GM12878 (cell line): ENCODE data around the gene EP400. TPM values are rescaled to one million over a fixed set of nuclear protein-coding genes. Genes with fewer than 3 reads are reported as not detected.

Experiments
- BCL3 ChIP-seq: IDR thresholded peaks from 2 replicates; pipeline ENCODE4 v1.6.1; 2011; ENCODE audit warnings: borderline replicate concordance, low read depth, mild to moderate bottlenecking, moderate library complexity, low read length; ENCODE audit not compliant: insufficient read depth, poor library complexity, severe bottlenecking
- CHD1 ChIP-seq: IDR thresholded peaks from 2 replicates; pipeline ENCODE4 v1.6.1; 2012; ENCODE audit warnings: low read depth, low read length, improper control_type of control experiment
- CUX1 ChIP-seq: IDR thresholded peaks from 2 replicates; pipeline ENCODE4 v1.6.1; 2012; ENCODE audit warnings: improper control_type of control experiment, low read depth, low read length; ENCODE audit not compliant: insufficient replicate concordance
- EGR1 ChIP-seq, 2 experiments: IDR thresholded peaks; 1 replicate in 1 of 2; 2 replicates in 1 of 2; pipeline ENCODE4 v1.6.1; 2011 to 2012; ENCODE audit warnings: low read depth in 2 of 2, low read length in 2 of 2, borderline replicate concordance in 1 of 2, mild to moderate bottlenecking in 1 of 2, moderate library complexity in 1 of 2
- ESRRA ChIP-seq: IDR thresholded peaks from 2 replicates; pipeline ENCODE4 v1.6.1; 2012; ENCODE audit warnings: mild to moderate bottlenecking, low read length, improper control_type of control experiment
- ETV6 ChIP-seq, 2 experiments: fragments of 450-650 bp in 1 of 2; IDR thresholded peaks in 1 of 2; conservative IDR thresholded peaks in 1 of 2; 2 replicates each; pipeline ENCODE4 v1.6.1; 2014; ENCODE audit warnings: antibody characterized with exemption in 1 of 2, borderline replicate concordance in 1 of 2, low read depth in 1 of 2, mild to moderate bottlenecking in 1 of 2, moderate library complexity in 1 of 2
- EZH2 ChIP-seq: IDR thresholded peaks from 2 replicates; pipeline ENCODE4 v1.6.1; 2012; ENCODE audit warnings: low read depth, mild to moderate bottlenecking, control low read depth, inconsistent platforms, low read length, borderline replicate concordance; ENCODE audit not compliant: control insufficient read depth
- IKZF1 ChIP-seq: fragments of 450-650 bp; conservative IDR thresholded peaks from 2 replicates; pipeline ENCODE4 v1.6.1; 2017; ENCODE audit warnings: antibody characterized with exemption, mild to moderate bottlenecking
- PAX8 ChIP-seq: fragments of 450-650 bp; IDR thresholded peaks from 2 replicates; pipeline ENCODE4 v1.6.1; 2017; ENCODE audit warnings: mild to moderate bottlenecking, moderate library complexity
- PBX3 ChIP-seq: IDR thresholded peaks from 2 replicates; pipeline ENCODE4 v1.6.1; 2011; ENCODE audit warnings: mild to moderate bottlenecking, low read depth, low read length, moderate library complexity; ENCODE audit not compliant: insufficient replicate concordance
- POU2F2 ChIP-seq: IDR thresholded peaks from 3 replicates; pipeline ENCODE4 v1.6.1; 2011; ENCODE audit warnings: low read depth, mild to moderate bottlenecking, low read length, borderline replicate concordance
- RFX5 ChIP-seq: IDR thresholded peaks from 2 replicates; pipeline ENCODE4 v1.6.1; 2011; ENCODE audit warnings: low read depth, low read length, improper control_type of control experiment
- RUNX3 ChIP-seq: IDR thresholded peaks from 2 replicates; pipeline ENCODE4 v1.6.1; 2012; ENCODE audit warnings: low read length, inconsistent platforms
- SP1 ChIP-seq: IDR thresholded peaks from one replicate; pipeline ENCODE4 v1.6.1; 2011; ENCODE audit warnings: low read depth, low read length
- SPI1 ChIP-seq: IDR thresholded peaks from 2 replicates; pipeline ENCODE4 v1.6.1; 2011; ENCODE audit warnings: low read depth, mild to moderate bottlenecking, low read length, moderate library complexity, borderline replicate concordance; ENCODE audit not compliant: insufficient read depth
- ZBTB11 ChIP-seq: fragments of 450-650 bp; formaldehyde crosslinking; IDR thresholded peaks from 2 replicates; pipeline ENCODE4 v1.5.0; 2022; ENCODE audit warnings: mild to moderate bottlenecking, missing genetic modification characterization
- ZNF207 ChIP-seq: fragments of 450-650 bp; IDR thresholded peaks from 2 replicates; pipeline ENCODE4 v1.6.1; 2014; ENCODE audit warnings: antibody characterized with exemption, mild to moderate bottlenecking, borderline replicate concordance
- polyA plus RNA-seq, 11 experiments: library from polyadenylated mRNA; depleted of rRNA in 4 of 11; unstranded in 6 of 11; stranded (reverse) in 5 of 11; fragments of >200 nt; fragmentation: Nextera tagmentation in 4 of 11; fragmentation: Illumina TruSeq in 1 of 11; extraction: Ambion mirVana in 4 of 11; extraction: Trizol in 1 of 11; gene quantifications; 1 replicate in 1 of 11; 2 replicates in 10 of 11; pipeline versions ENCODE4 v1.2.1 to v1.2.3, GENCODE V29; 2011 to 2016; ENCODE audit warnings: inconsistent platforms in 2 of 11, missing spikeins in 2 of 11, low read depth in 1 of 11
- total RNA-seq, 4 experiments: library from RNA; depleted of rRNA in 3 of 4; stranded (reverse); fragments of >200 nt in 3 of 4; fragmentation: Illumina TruSeq in 1 of 4; extraction: Trizol in 1 of 4; gene quantifications; 2 replicates each; pipeline versions ENCODE4 v1.2.1 to v1.2.3, GENCODE V29; 2013 to 2021

EP400 gene
- total and polyA plus RNA-seq, 10 of the 15 experiments (the other 5 are each of a cell fraction or from before 2014, with no cell fraction given) = 3.8 to 44.2 (median 8.4) TPM

GRCh38 chr12:132083941-132084620, 134.3 kb downstream of the EP400 start (continued):
- TF ChIP-seq CUX1 = no peak
- TF ChIP-seq PBX3 = peak; percentile 80
- no peak for TF ChIP-seq PAX8
- 0 out of 3 replicates have a peak, but pooled peaks have one; percentile 19 for TF ChIP-seq POU2F2
- TF ChIP-seq ZBTB11 (CRISPR knock-in tag) = no peak
- TF ChIP-seq ESRRA = no peak
- TF ChIP-seq IKZF1 = peak; percentile 83
- TF ChIP-seq RFX5 = no peak
- no peak for TF ChIP-seq ETV6 (conservative IDR thresholded peaks at IDR 0.05 in 1 of 2, IDR thresholded peaks at IDR 0.05 in 1 of 2; ENCODE audit: borderline replicate concordance in 1 of 2, low read depth in 1 of 2)
- 0 out of 3 replicates have a peak, but pooled peaks of 1 of the 2 experiments have one; percentile 4 for TF ChIP-seq EGR1 (IDR thresholded peaks at IDR 0.05; ENCODE audit: borderline replicate concordance in 1 of 2, low read depth in 2 of 2, low read length in 2 of 2)
- no peak for TF ChIP-seq ZNF207
- TF ChIP-seq EZH2 = no peak
- peak; percentile 74 for TF ChIP-seq SP1
- no peak for TF ChIP-seq RUNX3
- TF ChIP-seq SPI1 = no peak
- TF ChIP-seq CHD1 = no peak
- no peak for TF ChIP-seq BCL3
